Activated T-helper 17 cell treated with anti-CD3 and anti-CD28 coated beads, Interleukin-2, amount 50 U/mL, for 72 hours (primary cell): Measurements from ENCODE around the gene SGCD. TPM values are rescaled to one million over a fixed set of nuclear protein-coding genes. Genes with fewer than 3 reads are reported as not detected.

Experiments
- ATAC-seq: fragments of 150-1000 bp; cut with Tn5 transposase; replicated peaks from 2 replicates; pipeline ENCODE4 v1.10.0; 2021; ENCODE audit warnings: mild to moderate bottlenecking, moderate library complexity
- H3K27ac Mint-ChIP-seq: one replicate; pipeline ENCODE4 v1.8.0; 2022; ENCODE audit warnings: mixed read lengths
- H3K27me3 Mint-ChIP-seq: one replicate; pipeline ENCODE4 v1.8.0; 2022; ENCODE audit warnings: mixed read lengths
- H3K36me3 Mint-ChIP-seq: one replicate; pipeline ENCODE4 v1.8.0; 2022; ENCODE audit warnings: low read depth, mild to moderate bottlenecking, mixed read lengths
- H3K4me1 Mint-ChIP-seq: one replicate; pipeline ENCODE4 v1.8.0; 2022; ENCODE audit warnings: mixed read lengths
- H3K4me3 Mint-ChIP-seq: one replicate; pipeline ENCODE4 v1.8.0; 2022; ENCODE audit warnings: mild to moderate bottlenecking, mixed read lengths
- H3K9me3 Mint-ChIP-seq: one replicate; pipeline ENCODE4 v1.8.0; 2022; ENCODE audit warnings: mixed read lengths
- total RNA-seq, 2 donors: library from RNA; stranded (reverse); gene quantifications; one replicate each; pipeline ENCODE4 v1.2.3, GENCODE V29; 2022

SGCD gene
- total RNA-seq, 2 donors from 2014 or later = not detected

DNA sequence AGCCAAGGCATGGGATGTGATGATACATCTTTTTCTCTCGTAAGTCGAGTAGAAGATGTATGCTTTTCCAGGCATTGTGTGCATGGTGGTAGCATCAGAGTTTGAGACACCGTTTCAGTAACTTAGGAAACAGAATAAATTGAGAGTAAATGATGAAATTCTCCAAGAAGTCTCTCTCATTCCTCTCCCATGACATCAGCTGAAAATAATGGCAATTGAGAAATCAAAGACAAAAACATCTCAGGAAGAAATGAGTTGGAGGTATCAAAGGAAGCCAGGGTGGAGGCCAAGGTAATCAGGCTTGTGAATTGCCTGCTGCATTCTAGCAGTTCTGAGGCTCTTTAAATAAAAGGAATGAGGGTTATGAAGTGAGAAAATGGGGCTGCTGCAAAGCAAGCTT is 53.9 kb downstream of the SGCD start:
- H3K4me1 Mint-ChIP-seq = no peaks in the 10 kb centered on the region
- H3K27ac Mint-ChIP-seq = no peak overlapping the region
- H3K9me3 Mint-ChIP-seq = no peaks in the 10 kb centered on the region
- no peak for ATAC-seq
- peaks cover 10% of the 10 kb centered on the region for H3K27me3 Mint-ChIP-seq
- H3K4me3 Mint-ChIP-seq = no peak overlapping the region
- H3K36me3 Mint-ChIP-seq = no peaks in the 10 kb centered on the region

DNA sequence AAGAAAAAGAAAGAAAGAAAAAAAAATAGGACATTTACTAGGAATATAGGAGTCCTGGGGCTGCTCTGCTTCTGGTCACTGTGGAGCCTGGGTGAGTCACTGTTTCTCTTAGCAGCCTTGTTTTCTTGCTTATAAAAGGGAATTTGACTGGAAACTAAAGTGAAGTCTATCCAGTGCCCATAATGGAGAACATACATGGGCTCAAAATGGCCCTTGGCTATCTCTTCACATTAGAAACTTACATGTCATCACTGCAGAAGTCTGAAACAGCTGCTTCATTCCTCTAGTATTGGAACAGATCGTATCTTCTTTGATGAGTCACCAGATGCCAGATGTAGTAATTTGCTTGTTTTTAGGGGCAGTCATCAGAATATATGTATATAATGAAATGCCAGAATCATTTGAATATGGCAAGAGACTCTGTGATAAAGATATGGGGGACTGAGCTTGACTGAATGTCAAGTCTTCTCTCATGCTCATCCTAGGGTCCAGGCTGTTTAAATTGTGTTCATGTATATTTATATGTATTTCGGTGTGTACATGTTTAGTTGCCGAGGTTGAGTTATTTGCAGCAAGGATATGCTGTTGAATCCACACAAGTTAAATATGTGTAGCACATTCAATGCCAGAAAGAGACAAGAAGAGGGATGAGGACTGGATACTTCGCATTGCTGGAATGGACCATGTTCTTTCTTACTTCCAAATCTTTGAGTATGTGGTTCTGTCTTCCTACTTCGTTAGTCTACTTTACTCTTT is 56.7 kb downstream of the SGCD start:
- Mint-ChIP-seq H3K4me1 (no peaks in the 10 kb centered on the region), H3K27ac (no peak overlapping the region), H3K36me3 (no peaks in the 10 kb centered on the region), H3K27me3 (peaks cover 10% of the 10 kb centered on the region), H3K4me3 (no peak overlapping the region), H3K9me3 (no peaks in the 10 kb centered on the region)
- no peak for ATAC-seq

DNA sequence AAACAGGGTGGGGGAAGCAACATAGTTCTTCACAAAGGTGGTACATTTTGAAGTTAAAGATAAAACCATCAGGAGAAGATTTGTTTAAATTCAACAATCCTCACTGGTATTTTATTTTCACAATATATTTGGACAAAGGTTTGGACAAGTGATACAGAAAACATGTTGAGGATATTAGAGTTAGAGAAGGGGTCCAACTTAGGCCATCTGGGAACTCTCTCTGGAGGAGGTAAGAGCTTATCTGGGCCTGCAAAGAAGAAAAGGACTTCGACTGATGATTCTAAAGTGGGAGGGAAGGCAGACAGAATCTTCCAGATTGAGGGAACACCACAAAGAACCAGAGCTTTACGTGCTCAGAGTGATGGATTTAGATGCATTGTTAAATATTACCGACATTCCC is 58.5 kb downstream of the SGCD start:
- ATAC-seq = no peak
- Mint-ChIP-seq H3K4me3 (no peak overlapping the region), H3K4me1 (no peaks in the 10 kb centered on the region), H3K9me3 (no peaks in the 10 kb centered on the region), H3K27ac (no peak overlapping the region), H3K27me3 (peaks cover 4% of the 10 kb centered on the region), H3K36me3 (no peaks in the 10 kb centered on the region)

DNA sequence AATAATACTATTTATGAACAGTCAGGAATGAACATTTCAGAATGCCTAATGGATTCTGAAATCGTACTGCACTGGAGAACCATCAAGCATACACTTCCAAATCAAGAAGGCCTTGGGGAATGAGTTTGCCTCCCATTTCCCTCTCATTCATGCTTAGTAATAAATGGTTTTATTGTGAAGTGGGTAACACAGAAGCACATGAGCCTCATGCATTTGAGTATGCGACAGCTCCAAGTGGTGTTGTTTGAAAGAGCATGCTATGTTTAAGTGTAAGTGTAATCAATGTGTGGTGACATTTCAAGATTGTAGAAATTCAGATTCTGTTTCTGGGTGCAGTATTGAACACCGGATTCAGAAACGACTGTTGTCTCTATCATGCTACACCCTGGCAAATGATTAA is 60.0 kb downstream of the SGCD start:
- H3K36me3 Mint-ChIP-seq = no peaks in the 10 kb centered on the region

DNA sequence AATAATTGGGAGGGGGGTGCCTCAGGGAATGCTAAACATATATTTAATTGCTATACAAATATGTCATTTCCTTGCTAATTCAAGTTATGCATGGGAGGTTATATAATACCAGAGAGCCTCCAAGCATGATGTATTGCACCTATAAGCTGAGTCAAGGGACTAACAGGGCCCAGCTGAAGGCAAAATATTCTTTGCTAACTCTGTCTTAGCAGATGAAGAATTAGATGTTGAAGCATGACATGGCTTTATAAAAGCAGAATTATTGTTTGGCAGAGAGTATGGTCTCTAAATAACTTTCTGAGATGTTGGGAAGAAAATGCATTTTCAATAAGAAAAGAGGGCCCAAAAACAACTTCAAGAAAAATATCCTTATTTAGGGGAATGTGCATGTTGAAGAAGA is 60.4 kb downstream of the SGCD start:
- H3K27me3 Mint-ChIP-seq = peaks cover 7% of the 10 kb centered on the region
- no peak overlapping the region for H3K27ac Mint-ChIP-seq
- no peaks in the 10 kb centered on the region for H3K4me1 Mint-ChIP-seq
- H3K36me3 Mint-ChIP-seq = no peaks in the 10 kb centered on the region
- no peaks in the 10 kb centered on the region for H3K9me3 Mint-ChIP-seq
- no peak overlapping the region for H3K4me3 Mint-ChIP-seq
- no peak for ATAC-seq

More for the DNA sequence above, 60.0 kb downstream of the SGCD start:
- Mint-ChIP-seq H3K4me1 (no peaks in the 10 kb centered on the region), H3K4me3 (no peak overlapping the region), H3K27ac (no peak overlapping the region), H3K27me3 (peaks cover 4% of the 10 kb centered on the region), H3K9me3 (no peaks in the 10 kb centered on the region)
- no peak for ATAC-seq

DNA sequence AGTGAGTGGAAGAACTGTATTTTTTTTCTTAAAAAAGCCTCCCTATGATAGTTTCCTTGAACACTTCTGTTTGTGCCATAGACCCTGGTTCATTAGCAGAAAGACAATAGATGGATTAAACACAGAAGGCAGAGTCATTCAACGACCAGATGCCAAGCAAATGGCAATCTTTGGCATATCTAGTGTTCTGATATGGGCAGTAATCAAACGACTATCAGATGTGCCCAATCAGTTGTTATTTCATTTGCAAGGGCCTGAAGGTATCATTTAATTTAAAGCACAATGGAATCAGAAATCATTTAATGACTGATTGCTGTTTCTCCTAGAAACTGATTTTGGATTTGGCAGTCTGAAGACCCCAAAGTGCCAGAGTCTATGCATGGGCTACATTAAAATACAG is 61.3 kb downstream of the SGCD start:
- H3K9me3 Mint-ChIP-seq = no peaks in the 10 kb centered on the region
- H3K36me3 Mint-ChIP-seq = no peaks in the 10 kb centered on the region
- no peak overlapping the region for H3K27ac Mint-ChIP-seq
- no peaks in the 10 kb centered on the region for H3K4me1 Mint-ChIP-seq
- H3K27me3 Mint-ChIP-seq = peaks cover 8% of the 10 kb centered on the region
- ATAC-seq = no peak
- no peak overlapping the region for H3K4me3 Mint-ChIP-seq

DNA sequence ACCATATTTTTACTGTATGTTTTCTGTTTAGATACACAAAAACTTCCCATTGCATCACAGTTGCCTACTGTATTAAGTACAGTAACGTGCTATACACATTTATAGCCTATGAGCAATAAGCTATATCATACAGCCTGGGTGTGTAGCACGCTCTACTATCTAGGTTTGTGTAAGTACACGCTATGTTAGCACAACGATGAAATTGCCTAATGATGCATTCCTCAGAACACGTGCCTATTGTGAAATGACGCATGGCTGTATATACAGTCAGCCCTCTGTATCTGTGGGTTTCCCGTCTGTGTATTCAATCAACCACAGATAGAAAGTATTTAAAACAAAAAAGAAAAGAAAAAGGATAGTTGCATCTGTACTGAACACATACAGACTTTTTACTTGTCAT is 64.2 kb downstream of the SGCD start:
- H3K9me3 Mint-ChIP-seq = no peaks in the 10 kb centered on the region
- no peak overlapping the region for H3K27ac Mint-ChIP-seq
- no peaks in the 10 kb centered on the region for H3K36me3 Mint-ChIP-seq
- H3K27me3 Mint-ChIP-seq = peaks cover 17% of the 10 kb centered on the region
- H3K4me1 Mint-ChIP-seq = no peaks in the 10 kb centered on the region
- ATAC-seq = no peak
- H3K4me3 Mint-ChIP-seq = no peak overlapping the region

DNA sequence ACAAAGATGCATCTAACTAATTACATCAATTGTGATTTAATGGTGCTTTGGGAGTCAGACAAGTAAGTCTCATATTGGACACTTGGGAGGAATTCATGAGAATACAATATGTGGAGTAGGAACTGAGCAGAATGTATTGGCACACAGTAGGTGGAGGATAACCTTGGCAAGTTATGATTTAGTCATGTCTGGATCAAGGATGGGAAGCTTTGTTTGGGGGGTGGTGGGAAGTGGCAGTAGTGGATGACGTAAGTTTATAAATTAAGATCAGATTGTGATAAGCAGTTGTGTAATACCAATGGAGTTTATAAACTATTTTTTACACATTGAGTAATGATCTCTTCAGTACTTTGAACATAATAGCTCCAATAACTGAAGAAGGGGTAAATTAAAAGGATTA is 67.0 kb downstream of the SGCD start:
- Mint-ChIP-seq H3K36me3 (no peaks in the 10 kb centered on the region), H3K4me1 (no peaks in the 10 kb centered on the region), H3K27ac (no peak overlapping the region), H3K27me3 (peaks cover 17% of the 10 kb centered on the region), H3K9me3 (no peaks in the 10 kb centered on the region), H3K4me3 (no peak overlapping the region)
- ATAC-seq = no peak

DNA sequence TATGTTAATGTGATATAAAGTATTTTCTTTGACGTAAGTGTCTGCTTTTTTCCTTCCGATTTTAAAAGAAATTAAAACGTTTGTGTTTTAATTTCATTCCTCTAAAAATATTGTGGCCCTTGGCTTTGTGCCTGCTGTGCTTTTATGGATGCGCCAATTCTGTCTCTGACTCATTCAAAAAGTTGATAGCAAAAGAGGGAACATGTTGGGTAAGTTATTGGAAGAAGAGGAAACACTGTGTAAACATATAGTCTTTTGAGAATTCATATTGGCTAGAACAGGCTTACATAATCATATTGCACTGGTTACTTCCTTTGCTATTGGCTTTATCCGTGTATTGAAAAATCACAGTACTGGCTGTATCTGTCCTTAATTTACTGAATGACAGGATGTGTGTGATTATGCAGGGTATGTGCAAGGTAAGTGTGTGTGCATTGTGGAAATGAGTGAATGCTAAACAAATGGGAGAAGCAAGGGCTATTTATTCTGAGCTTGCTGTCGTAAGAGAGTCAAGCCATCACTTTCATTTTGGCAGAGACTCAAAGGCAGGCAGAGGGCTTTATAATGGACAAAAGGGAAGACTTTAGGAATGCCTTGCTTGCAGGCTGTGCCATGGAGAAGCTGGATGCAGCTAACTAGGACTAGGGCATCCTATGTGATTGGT is 67.8 kb downstream of the SGCD start:
- no peaks in the 10 kb centered on the region for H3K4me1 Mint-ChIP-seq
- H3K9me3 Mint-ChIP-seq = no peaks in the 10 kb centered on the region
- H3K27me3 Mint-ChIP-seq = peaks cover 17% of the 10 kb centered on the region
- H3K4me3 Mint-ChIP-seq = no peak overlapping the region
- no peaks in the 10 kb centered on the region for H3K36me3 Mint-ChIP-seq
- ATAC-seq = no peak
- H3K27ac Mint-ChIP-seq = no peak overlapping the region

DNA sequence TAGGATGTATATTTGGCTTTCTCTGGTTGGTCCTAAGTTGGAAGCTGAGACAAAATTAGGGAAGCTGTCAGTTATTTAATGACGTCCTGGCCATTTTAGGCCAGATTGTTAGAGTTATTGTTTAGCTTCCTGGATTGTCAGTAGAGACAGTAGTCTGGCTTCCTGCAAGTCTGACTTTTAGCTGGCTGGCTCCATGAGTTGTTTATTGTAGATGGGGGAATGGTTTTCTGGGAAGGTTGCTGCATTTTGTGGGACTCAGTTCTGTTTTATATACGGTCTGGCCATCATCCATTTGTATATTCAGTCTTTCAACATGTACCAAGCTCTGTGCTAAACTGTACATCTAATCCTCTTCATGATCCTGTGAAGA is 68.3 kb downstream of the SGCD start:
- no peak overlapping the region for H3K27ac Mint-ChIP-seq
- H3K4me3 Mint-ChIP-seq = no peak overlapping the region
- H3K4me1 Mint-ChIP-seq = no peaks in the 10 kb centered on the region
- no peak for ATAC-seq
- no peaks in the 10 kb centered on the region for H3K36me3 Mint-ChIP-seq
- H3K9me3 Mint-ChIP-seq = no peaks in the 10 kb centered on the region
- H3K27me3 Mint-ChIP-seq = peaks cover 17% of the 10 kb centered on the region

DNA sequence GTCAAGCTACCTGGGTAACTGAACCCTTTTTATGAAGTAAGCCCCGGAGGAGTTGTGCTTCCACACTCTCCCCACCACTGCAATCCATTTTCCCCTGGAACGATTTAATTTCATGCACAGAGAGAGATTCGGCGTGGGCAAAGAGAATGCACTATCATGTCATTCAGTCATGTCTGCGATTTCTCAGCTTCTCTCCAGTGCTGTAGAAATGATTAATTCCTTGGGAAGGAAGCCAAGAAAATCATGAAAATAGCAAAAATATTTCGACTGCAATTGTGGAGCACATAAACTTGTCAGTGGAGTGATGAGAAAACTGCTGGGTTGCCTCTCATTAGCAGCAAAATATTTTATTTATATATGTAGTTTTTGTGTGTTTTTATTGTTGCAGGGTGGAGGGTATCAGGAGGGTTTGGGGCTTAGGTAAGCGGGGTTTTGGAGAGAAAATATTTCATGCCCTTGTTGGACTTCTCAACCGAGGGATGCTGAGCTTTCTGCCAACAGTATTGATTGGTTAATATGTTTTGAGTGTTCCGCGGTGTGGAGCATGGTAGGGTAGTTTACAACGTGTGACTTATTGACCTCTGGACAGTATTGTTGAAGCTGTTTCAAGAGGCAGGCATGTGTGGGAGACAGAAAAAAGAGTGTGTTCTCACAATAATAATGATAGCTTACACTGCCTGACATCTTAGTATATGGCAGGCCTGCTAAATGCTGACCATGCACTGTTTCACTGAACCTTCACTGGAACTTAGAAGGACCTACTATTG is 69.3 kb downstream of the SGCD start:
- no peaks in the 10 kb centered on the region for H3K36me3 Mint-ChIP-seq
- H3K4me1 Mint-ChIP-seq = no peaks in the 10 kb centered on the region
- H3K27ac Mint-ChIP-seq = no peak overlapping the region
- H3K4me3 Mint-ChIP-seq = no peak overlapping the region
- H3K27me3 Mint-ChIP-seq = peaks cover 17% of the 10 kb centered on the region
- H3K9me3 Mint-ChIP-seq = no peaks in the 10 kb centered on the region
- no peak for ATAC-seq

DNA sequence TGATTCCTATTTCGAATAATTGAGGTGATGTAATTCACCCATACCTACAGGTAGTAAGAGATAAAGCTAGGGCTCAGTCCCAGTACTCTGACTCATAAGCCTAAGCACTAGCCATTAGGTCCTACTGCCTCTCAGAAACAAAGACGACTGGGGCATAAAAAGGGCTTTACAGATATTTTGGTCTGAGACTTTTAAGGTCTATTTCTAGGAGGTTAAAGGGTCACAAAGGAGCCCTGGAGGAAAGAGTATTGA is 69.8 kb downstream of the SGCD start:
- Mint-ChIP-seq H3K4me3 (no peak overlapping the region), H3K9me3 (no peaks in the 10 kb centered on the region), H3K36me3 (no peaks in the 10 kb centered on the region), H3K27me3 (peaks cover 17% of the 10 kb centered on the region), H3K27ac (no peak overlapping the region), H3K4me1 (peaks cover 3% of the 10 kb centered on the region)
- no peak for ATAC-seq

DNA sequence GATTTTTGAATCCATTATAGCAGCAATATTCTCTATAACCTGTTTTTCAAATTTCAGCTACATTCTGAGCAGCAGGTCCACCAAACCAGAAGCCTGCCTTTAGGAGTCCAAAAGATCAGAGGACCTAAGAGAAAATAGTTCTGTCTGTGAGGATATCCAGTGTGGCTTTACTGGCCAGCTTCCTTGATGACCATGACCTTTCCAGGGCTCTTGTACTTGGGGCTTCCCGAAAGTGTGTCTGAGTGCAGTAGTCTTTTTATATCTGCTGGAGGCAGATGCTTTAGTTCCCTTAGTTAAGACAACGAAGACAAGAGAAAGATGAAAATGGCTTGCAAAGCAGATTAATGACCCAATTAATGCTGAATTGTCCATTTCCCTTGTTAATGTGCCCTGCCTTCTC is 72.4 kb downstream of the SGCD start:
- ATAC-seq = no peak
- H3K27me3 Mint-ChIP-seq = peaks cover 8% of the 10 kb centered on the region
- no peaks in the 10 kb centered on the region for H3K36me3 Mint-ChIP-seq
- H3K4me3 Mint-ChIP-seq = no peak overlapping the region
- H3K27ac Mint-ChIP-seq = no peak overlapping the region
- H3K4me1 Mint-ChIP-seq = peaks cover 10% of the 10 kb centered on the region
- H3K9me3 Mint-ChIP-seq = no peaks in the 10 kb centered on the region

DNA sequence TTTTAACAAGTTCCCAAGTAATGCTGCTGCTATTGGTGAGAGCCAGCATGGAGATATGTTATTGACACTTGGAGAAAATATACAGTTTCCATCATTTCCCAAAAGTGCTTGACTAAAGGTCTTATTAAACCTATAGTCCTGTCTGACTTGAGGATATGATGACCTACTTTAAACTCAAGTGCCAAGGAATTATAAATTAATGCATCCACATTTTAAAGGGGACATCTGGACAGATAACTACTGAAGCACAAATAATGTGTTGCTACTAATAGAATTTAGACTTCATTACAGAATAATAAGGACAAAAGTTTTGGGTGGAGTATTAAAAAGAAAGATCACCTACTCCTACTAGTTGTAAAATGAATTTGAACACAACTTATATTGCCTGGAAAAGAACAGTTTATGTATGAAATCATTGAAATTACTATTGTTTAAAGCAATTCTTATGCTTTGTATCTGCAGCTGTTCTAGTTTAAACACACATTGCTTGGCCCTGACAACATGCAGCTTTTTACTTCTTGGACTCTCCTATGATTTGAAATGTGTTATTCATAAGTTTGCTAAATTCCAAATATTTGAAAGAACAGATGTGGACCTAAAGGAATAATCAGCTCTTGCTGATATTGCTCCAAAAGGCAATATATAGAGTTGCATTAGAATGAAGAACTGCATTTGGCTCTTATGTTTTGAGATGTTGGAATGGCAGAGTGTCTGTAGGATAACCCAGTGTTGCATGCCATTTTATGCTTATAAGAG is 73.4 kb downstream of the SGCD start:
- no peak overlapping the region for H3K27ac Mint-ChIP-seq
- H3K27me3 Mint-ChIP-seq = peaks cover 1% of the 10 kb centered on the region
- ATAC-seq = no peak
- H3K36me3 Mint-ChIP-seq = no peaks in the 10 kb centered on the region
- H3K4me3 Mint-ChIP-seq = no peak overlapping the region
- H3K9me3 Mint-ChIP-seq = no peaks in the 10 kb centered on the region
- H3K4me1 Mint-ChIP-seq = peaks cover 10% of the 10 kb centered on the region
